ENCODE results near the gene KDELR3. TPM values are rescaled to one million over a fixed set of nuclear protein-coding genes. Genes with fewer than 3 reads are reported as not detected.

Gene KDELR3
- total RNA-seq (2014; rRNA removed; shearing (Covaris generic)) (not detected in 2 replicates), total RNA-seq (2022) (not detected in 2 replicates), Bru-seq, nascent RNA (percentile 7 among the genes with signal in this experiment), BruChase-seq, experiment 1, labeled RNA remaining after a 6-hour chase (percentile 11 among the genes with signal in this experiment), BruChase-seq, experiment 2, labeled RNA remaining after a 2-hour chase (percentile 7 among the genes with signal in this experiment)
- long read RNA-seq, result 0 reads

DNA sequence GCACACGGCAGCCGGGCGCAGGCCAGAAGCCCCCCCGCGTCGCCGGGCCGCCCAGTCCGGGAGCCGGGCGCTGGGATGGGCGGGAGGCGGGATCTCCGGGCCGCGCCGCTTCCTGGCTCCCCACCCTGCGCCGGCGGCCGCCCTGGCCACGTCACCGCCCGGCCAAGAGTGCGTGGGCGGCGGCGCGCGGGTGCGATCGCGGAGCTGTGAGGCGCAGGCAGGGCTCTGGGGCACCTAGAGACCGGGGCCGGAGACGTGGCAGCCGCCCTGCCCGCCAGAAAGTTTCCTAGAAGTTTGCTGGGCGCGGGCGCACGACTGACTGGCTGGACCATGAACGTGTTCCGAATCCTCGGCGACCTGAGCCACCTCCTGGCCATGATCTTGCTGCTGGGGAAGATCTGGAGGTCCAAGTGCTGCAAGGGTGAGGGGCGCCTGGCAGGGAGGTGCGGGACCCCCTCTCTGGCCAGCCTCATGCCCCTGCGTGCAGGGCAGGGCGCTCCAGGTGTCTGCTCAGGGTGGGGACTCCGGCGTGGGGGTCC, at the start of gene KDELR3:
TSS of gene KDELR3 (plus strand) at position 193 of the 539 bp plus-strand sequence. CDS start at position 331, 138 bp downstream.
- no peaks in the 10 kb centered on the region for H3K79me2 ChIP-seq (ENCODE audit: insufficient read depth, low read depth, low read length)
- no peaks in the 10 kb centered on the region for H3K36me3 ChIP-seq (ENCODE audit: insufficient read depth, low read length)
- ChIA-PET POLR2A (no interaction called here), CTCF (ENCODE audit: unreplicated experiment) (no interaction called here)
- no peak within 1 kb of the TSS for H3K4me2 ChIP-seq (ENCODE audit: low read length)
- no peaks in the 10 kb centered on the region for H4K20me1 ChIP-seq (ENCODE audit: insufficient read depth, low read length)
- TF ChIP-seq EZH2phosphoT487 (IDR thresholded peaks at IDR 0.05; ENCODE audit: borderline replicate concordance, low read depth, low read length), result no peak
- TF ChIP-seq, protein P1, sequence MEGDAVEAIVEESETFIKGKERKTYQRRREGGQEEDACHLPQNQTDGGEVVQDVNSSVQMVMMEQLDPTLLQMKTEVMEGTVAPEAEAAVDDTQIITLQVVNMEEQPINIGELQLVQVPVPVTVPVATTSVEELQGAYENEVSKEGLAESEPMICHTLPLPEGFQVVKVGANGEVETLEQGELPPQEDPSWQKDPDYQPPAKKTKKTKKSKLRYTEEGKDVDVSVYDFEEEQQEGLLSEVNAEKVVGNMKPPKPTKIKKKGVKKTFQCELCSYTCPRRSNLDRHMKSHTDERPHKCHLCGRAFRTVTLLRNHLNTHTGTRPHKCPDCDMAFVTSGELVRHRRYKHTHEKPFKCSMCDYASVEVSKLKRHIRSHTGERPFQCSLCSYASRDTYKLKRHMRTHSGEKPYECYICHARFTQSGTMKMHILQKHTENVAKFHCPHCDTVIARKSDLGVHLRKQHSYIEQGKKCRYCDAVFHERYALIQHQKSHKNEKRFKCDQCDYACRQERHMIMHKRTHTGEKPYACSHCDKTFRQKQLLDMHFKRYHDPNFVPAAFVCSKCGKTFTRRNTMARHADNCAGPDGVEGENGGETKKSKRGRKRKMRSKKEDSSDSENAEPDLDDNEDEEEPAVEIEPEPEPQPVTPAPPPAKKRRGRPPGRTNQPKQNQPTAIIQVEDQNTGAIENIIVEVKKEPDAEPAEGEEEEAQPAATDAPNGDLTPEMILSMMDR (conservative IDR thresholded peaks at IDR 0.05; ENCODE audit: low read length), result no peak
- no peak within 1 kb of the TSS for H3K27ac ChIP-seq (ENCODE audit: low read depth, low read length, poor library complexity, severe bottlenecking)
- H3K4me1 ChIP-seq (ENCODE audit: insufficient read depth, low read length, poor library complexity, severe bottlenecking), result peaks cover 18% of the 10 kb centered on the region
- no peak for DNase-seq (ENCODE audit: low spot score)
- H3K4me3 ChIP-seq (ENCODE audit: low read depth, low read length, poor library complexity, severe bottlenecking), result no peak within 1 kb of the TSS
- no TSS peak for BruUV-seq (replicated peaks)
- intact Hi-C loops (cut with micrococcal nuclease; ENCODE audit: unreplicated experiment), result no loop called here
- H3K9me2 ChIP-seq (ENCODE audit: insufficient read depth, low read length), result no peaks in the 10 kb centered on the region
- H3K9me3 ChIP-seq (ENCODE audit: low read length), result no peaks in the 10 kb centered on the region
- no peak within 1 kb of the TSS for H2AFZ ChIP-seq (ENCODE audit: low read length)

DNA sequence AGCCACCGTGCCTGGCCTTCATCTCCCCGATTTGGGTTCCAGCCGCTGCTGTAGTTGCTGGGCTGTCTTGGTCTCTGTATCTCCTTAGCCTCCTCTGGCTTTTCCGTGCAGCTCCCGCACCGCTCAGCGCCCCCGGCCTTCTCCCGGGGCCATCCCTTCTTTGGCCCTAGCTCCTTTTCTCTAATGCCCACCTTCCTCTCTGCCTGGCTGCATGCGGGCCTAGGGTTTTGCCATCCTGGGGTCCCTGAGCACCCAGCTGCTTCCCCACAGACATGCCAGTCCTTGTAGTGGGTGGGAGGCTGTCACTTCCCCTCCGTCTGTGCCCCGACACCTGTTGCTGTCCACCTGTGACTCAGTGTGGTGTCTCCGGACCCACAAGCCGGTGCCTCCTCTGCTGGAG, 49.3 kb upstream of the KDELR3 start:
- Histone ChIP-seq H3K4me3 (ENCODE audit: low read depth, low read length, poor library complexity, severe bottlenecking) (no peak overlapping the region), H3K9me2 (ENCODE audit: insufficient read depth, low read length) (no peaks in the 10 kb centered on the region), H3K27ac (ENCODE audit: low read depth, low read length, poor library complexity, severe bottlenecking) (no peak overlapping the region), H2AFZ (ENCODE audit: low read length) (no peak overlapping the region), H3K4me1 (ENCODE audit: insufficient read depth, low read length, poor library complexity, severe bottlenecking) (no peaks in the 10 kb centered on the region), H3K36me3 (ENCODE audit: insufficient read depth, low read length) (no peaks in the 10 kb centered on the region), H4K20me1 (ENCODE audit: insufficient read depth, low read length) (no peaks in the 10 kb centered on the region), H3K4me2 (ENCODE audit: low read length) (no peak overlapping the region), H3K9me3 (ENCODE audit: low read length) (no peaks in the 10 kb centered on the region), H3K79me2 (ENCODE audit: insufficient read depth, low read depth, low read length) (no peaks in the 10 kb centered on the region)
- no peak for DNase-seq (ENCODE audit: low spot score)
- intact Hi-C loops (cut with micrococcal nuclease; ENCODE audit: unreplicated experiment), result no loop called here
- BruUV-seq (replicated peaks), result no TSS peak
- ChIA-PET POLR2A (interaction anchor here (0.7 kb wide), 2 partner anchors 80 to 283 kb away, joined by 5 to 6 read pairs; no protein-coding TSS in a partner anchor), CTCF (ENCODE audit: unreplicated experiment) (no interaction called here)
- TF ChIP-seq, protein P1 (conservative IDR thresholded peaks at IDR 0.05; ENCODE audit: low read length), result no peak
- TF ChIP-seq EZH2phosphoT487 (IDR thresholded peaks at IDR 0.05; ENCODE audit: borderline replicate concordance, low read depth, low read length), result no peak

Data from OCI-LY7 (cell line).